Duodenal mucosa (tissue), 2 donors: ENCODE results near the gene RMP24.
A peak's percentile ranks its signal among the peaks of the same experiment; 100 is the strongest.

Experiments
- H3K27ac ChIP-seq: one replicate; pipeline ENCODE4 v1.7.0; 2013; ENCODE audit warnings: low read depth, low read length
- H3K27me3 ChIP-seq, 2 donors: one replicate each; pipeline ENCODE4 v1.7.0; 2013; ENCODE audit warnings: low read length in 2 of 2, control low read depth in 1 of 2; ENCODE audit not compliant: insufficient read depth in 2 of 2, control insufficient read depth in 1 of 2
- H3K36me3 ChIP-seq, 2 donors: one replicate each; pipeline ENCODE4 v1.7.0; 2013; ENCODE audit warnings: low read length in 2 of 2, control low read depth in 1 of 2; ENCODE audit not compliant: insufficient read depth in 2 of 2, control insufficient read depth in 1 of 2
- H3K4me1 ChIP-seq, 2 donors: one replicate each; pipeline ENCODE4 v1.7.0; 2013; ENCODE audit warnings: low read length in 2 of 2, control low read depth in 1 of 2; ENCODE audit not compliant: insufficient read depth in 2 of 2, control insufficient read depth in 1 of 2
- H3K4me3 ChIP-seq, 2 donors: one replicate each; pipeline ENCODE4 v1.7.0; 2013; ENCODE audit warnings: low read length in 2 of 2, low read depth in 1 of 2
- H3K9ac ChIP-seq, 2 donors: one replicate each; pipeline ENCODE4 v1.7.0; 2013; ENCODE audit warnings: low read length in 2 of 2, low read depth in 1 of 2
- H3K9me3 ChIP-seq, 2 donors: one replicate each; pipeline ENCODE4 v1.7.0; 2013; ENCODE audit warnings: low read length in 2 of 2, control low read depth in 1 of 2; ENCODE audit not compliant: control insufficient read depth in 1 of 2

RMP24 gene

GRCh38 chr18:35939138-35939537, 33.3 kb upstream of the RMP24 start:
- H3K27ac ChIP-seq, result no peak overlapping the region
- no peaks in the 10 kb centered on the region for H3K36me3 ChIP-seq
- no peak overlapping the region for H3K4me3 ChIP-seq
- H3K9ac ChIP-seq, result no peak overlapping the region
- H3K27me3 ChIP-seq, result no peaks in the 10 kb centered on the region
- no peaks in the 10 kb centered on the region for H3K4me1 ChIP-seq
- H3K9me3 ChIP-seq, result no peaks in the 10 kb centered on the region

GRCh38 chr18:35941299-35941698, 31.2 kb upstream of the RMP24 start:
- no peaks in the 10 kb centered on the region for H3K27me3 ChIP-seq
- no peaks in the 10 kb centered on the region for H3K9me3 ChIP-seq
- no peaks in the 10 kb centered on the region for H3K4me1 ChIP-seq
- H3K27ac ChIP-seq, result no peak overlapping the region
- H3K4me3 ChIP-seq, result no peak overlapping the region
- H3K36me3 ChIP-seq, result no peaks in the 10 kb centered on the region
- H3K9ac ChIP-seq, result no peak overlapping the region

- no peaks in the 10 kb centered on the region for H3K9me3 ChIP-seq
- no peaks in the 10 kb centered on the region for H3K27me3 ChIP-seq
- H3K27ac ChIP-seq, result no peak overlapping the region
- H3K4me3 ChIP-seq, result no peak overlapping the region
- H3K4me1 ChIP-seq, result no peaks in the 10 kb centered on the region
- no peaks in the 10 kb centered on the region for H3K36me3 ChIP-seq
- H3K9ac ChIP-seq, result no peak overlapping the region
Measured at GRCh38 chr18:35942133-35942532, 30.3 kb upstream of the RMP24 start.

- Histone ChIP-seq H3K4me1 (no peaks in the 10 kb centered on the region), H3K36me3 (no peaks in the 10 kb centered on the region), H3K27ac (no peak overlapping the region), H3K9ac (no peak overlapping the region), H3K9me3 (no peaks in the 10 kb centered on the region), H3K4me3 (no peak overlapping the region), H3K27me3 (no peaks in the 10 kb centered on the region)
Measured at GRCh38 chr18:35942661-35943060, 29.8 kb upstream of the RMP24 start.

GRCh38 chr18:35948080-35948479, 24.4 kb upstream of the RMP24 start:
- peaks cover 6 to 9% of the 10 kb centered on the region in 2 donors for H3K4me1 ChIP-seq
- H3K36me3 ChIP-seq, result no peaks in the 10 kb centered on the region
- no peaks in the 10 kb centered on the region for H3K9me3 ChIP-seq
- no peak overlapping the region for H3K4me3 ChIP-seq
- H3K27ac ChIP-seq, result no peak overlapping the region
- peaks cover 0 to 5% of the 10 kb centered on the region in 2 donors for H3K27me3 ChIP-seq
- H3K9ac ChIP-seq, result no peak overlapping the region

- no peak overlapping the region for H3K4me3 ChIP-seq
- H3K27ac ChIP-seq, result no peak overlapping the region
- peaks cover 0 to 5% of the 10 kb centered on the region in 2 donors for H3K27me3 ChIP-seq
- peaks cover 6 to 9% of the 10 kb centered on the region in 2 donors for H3K4me1 ChIP-seq
- H3K9me3 ChIP-seq, result no peaks in the 10 kb centered on the region
- no peak overlapping the region for H3K9ac ChIP-seq
- no peaks in the 10 kb centered on the region for H3K36me3 ChIP-seq
Measured at GRCh38 chr18:35949090-35949489, 23.4 kb upstream of the RMP24 start.

DNA sequence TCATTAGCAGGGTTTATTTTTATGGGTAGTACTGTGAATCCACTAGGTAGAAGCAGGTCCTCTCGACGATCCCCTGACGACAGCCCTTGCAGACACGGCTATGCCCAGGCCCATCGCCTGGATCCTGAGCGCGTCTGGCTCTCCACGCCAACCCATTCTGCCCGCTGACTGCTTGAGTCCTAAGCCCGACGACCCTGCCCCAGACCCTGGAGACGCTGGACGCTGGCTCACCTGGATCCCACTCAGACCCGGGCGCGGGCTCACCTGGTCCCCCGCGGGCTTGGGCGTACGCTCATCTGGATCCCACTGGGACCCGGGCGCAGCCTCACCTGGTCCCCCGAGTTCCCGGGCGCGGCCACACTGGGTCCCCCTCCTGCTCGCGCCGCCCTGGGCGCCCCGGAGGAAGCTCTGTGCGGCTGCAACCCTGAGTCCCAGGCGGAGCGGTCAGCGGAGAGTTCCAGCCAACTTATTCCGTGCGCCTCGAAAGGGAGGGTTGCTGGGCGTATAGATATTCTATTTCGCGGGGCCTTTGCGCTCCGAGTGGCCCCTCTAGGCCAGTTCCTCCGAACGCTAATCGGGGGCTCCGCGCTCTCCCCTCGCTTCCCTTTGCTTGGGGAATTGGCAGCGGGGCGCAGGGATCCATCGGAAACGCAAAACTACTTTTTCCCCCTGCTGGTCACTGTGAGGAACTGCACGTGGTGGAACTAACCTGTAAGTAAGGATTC, 22.4 kb upstream of the RMP24 start:
- Histone ChIP-seq H3K9ac (peak overlapping the region; percentile 35 to 39), H3K4me1 (peaks cover 6 to 9% of the 10 kb centered on the region in 2 donors), H3K4me3 (peak overlapping the region; percentile 73 to 74), H3K9me3 (no peaks in the 10 kb centered on the region), H3K36me3 (no peaks in the 10 kb centered on the region), H3K27me3 (peaks cover 0 to 5% of the 10 kb centered on the region in 2 donors), H3K27ac (no peak overlapping the region)

DNA sequence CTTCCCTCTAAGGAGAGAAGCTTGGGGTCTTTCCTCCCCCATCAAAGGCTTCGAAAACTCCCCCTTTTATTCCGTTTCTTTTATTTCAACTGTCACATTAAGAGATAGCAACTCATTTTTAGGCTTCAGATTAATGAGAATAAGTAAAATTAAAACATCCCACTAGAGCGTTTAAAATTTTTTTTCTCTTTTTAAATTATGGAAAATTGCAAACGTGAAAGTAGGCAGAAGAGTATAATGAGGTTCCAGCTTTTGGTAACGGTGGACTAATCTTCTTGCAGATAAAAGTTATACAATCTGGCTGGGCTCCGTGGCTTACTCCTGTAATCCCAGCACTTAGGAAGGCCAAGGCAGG, 21.9 kb upstream of the RMP24 start:
- H3K36me3 ChIP-seq, result no peaks in the 10 kb centered on the region
- no peak overlapping the region for H3K9ac ChIP-seq
- no peaks in the 10 kb centered on the region for H3K9me3 ChIP-seq
- peaks cover 6 to 9% of the 10 kb centered on the region in 2 donors for H3K4me1 ChIP-seq
- no peak overlapping the region for H3K27ac ChIP-seq
- peak overlapping the region in 1 of 2 donors; percentile 74 for H3K4me3 ChIP-seq
- H3K27me3 ChIP-seq, result peaks cover 0 to 5% of the 10 kb centered on the region in 2 donors

- Histone ChIP-seq H3K9me3 (no peaks in the 10 kb centered on the region), H3K36me3 (no peaks in the 10 kb centered on the region), H3K9ac (no peak overlapping the region), H3K4me1 (peaks cover 6 to 9% of the 10 kb centered on the region in 2 donors), H3K27me3 (peaks cover 0 to 5% of the 10 kb centered on the region in 2 donors), H3K4me3 (no peak overlapping the region), H3K27ac (no peak overlapping the region)
Measured at GRCh38 chr18:35953688-35954087, 18.8 kb upstream of the RMP24 start.

DNA sequence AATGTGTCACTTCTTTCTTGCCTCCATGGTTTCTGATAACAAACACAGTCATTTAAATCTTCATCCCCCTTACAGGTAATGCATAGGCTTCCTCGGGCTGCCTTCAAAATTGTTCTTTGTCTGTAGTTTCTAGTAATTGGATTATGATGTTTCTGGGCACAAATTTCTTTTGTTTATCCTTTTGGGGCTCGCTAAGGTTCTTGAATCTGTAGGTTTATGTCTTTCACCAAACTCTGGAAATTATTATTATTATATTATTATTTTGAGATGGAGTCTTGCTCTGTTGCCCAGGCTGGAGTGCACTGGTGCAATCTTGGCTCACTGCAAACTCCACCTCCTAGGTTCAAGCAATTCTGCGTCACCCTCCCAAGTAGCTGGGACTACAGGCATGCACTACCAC, 16.3 kb upstream of the RMP24 start:
- Histone ChIP-seq H3K27me3 (no peaks in the 10 kb centered on the region), H3K4me1 (no peaks in the 10 kb centered on the region), H3K27ac (no peak overlapping the region), H3K36me3 (no peaks in the 10 kb centered on the region), H3K9ac (no peak overlapping the region), H3K9me3 (peaks cover 0 to 8% of the 10 kb centered on the region in 2 donors), H3K4me3 (no peak overlapping the region)
